ENCODE data around the gene SRC.

SRC gene

DNA sequence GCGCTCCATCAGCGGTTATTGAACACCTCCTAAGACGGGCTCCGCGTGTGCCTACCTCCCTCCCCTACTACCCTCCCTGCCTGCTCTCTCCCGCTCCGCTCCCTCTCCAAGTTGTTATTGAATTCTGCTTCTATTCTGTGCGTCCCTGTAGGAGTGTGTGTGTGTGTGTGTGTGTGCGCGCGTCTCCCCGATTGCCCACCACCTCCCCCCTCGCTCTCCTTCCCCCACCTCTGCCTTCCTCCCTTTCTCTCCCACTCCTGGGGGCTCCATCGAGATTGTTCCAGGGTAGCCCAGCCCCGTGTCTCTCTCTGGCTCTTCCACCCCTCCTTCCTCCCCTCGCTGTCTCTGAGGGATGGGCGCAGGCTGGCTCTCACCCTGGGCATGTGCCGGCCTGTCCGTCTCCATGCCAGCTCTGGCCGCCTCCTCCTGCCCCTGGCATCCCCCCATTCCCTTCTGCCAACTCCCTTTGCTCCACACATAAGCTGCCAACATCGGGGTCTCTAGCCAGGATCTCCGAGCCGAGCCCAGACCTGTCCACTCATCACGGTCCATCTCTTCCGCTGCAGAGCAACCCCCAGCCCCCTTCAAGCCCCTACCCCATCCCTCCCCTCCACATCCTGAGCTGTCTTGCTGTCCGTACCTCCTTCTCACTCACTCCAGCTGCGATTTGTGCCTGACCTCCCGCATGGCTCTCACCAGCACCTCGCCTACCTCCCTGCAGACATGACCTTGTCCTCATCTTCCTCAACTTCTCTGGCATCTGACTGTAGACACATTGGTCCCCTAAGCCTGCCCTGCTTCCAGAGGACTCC, 68.5 kb downstream of the SRC start:
- TF ChIP-seq, protein P1, sequence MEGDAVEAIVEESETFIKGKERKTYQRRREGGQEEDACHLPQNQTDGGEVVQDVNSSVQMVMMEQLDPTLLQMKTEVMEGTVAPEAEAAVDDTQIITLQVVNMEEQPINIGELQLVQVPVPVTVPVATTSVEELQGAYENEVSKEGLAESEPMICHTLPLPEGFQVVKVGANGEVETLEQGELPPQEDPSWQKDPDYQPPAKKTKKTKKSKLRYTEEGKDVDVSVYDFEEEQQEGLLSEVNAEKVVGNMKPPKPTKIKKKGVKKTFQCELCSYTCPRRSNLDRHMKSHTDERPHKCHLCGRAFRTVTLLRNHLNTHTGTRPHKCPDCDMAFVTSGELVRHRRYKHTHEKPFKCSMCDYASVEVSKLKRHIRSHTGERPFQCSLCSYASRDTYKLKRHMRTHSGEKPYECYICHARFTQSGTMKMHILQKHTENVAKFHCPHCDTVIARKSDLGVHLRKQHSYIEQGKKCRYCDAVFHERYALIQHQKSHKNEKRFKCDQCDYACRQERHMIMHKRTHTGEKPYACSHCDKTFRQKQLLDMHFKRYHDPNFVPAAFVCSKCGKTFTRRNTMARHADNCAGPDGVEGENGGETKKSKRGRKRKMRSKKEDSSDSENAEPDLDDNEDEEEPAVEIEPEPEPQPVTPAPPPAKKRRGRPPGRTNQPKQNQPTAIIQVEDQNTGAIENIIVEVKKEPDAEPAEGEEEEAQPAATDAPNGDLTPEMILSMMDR (IDR thresholded peaks at IDR 0.05; ENCODE audit: low read depth, low read length, missing control alignments): no peak
- no peaks in the 10 kb centered on the region for H3K36me3 ChIP-seq (replicated peaks)
- no peak overlapping the region for H3K27ac ChIP-seq
- no peak overlapping the region for H3K4me3 ChIP-seq (ENCODE audit: low read depth, low read length)
- peaks cover 41% of the 10 kb centered on the region for H3K27me3 ChIP-seq (replicated peaks)
- no peak for DNase-seq
- in situ Hi-C loops (cut with HindIII; ENCODE audit: low pct_ligation_motif_present, low sequenced_read_pairs): no loop called here

DNA sequence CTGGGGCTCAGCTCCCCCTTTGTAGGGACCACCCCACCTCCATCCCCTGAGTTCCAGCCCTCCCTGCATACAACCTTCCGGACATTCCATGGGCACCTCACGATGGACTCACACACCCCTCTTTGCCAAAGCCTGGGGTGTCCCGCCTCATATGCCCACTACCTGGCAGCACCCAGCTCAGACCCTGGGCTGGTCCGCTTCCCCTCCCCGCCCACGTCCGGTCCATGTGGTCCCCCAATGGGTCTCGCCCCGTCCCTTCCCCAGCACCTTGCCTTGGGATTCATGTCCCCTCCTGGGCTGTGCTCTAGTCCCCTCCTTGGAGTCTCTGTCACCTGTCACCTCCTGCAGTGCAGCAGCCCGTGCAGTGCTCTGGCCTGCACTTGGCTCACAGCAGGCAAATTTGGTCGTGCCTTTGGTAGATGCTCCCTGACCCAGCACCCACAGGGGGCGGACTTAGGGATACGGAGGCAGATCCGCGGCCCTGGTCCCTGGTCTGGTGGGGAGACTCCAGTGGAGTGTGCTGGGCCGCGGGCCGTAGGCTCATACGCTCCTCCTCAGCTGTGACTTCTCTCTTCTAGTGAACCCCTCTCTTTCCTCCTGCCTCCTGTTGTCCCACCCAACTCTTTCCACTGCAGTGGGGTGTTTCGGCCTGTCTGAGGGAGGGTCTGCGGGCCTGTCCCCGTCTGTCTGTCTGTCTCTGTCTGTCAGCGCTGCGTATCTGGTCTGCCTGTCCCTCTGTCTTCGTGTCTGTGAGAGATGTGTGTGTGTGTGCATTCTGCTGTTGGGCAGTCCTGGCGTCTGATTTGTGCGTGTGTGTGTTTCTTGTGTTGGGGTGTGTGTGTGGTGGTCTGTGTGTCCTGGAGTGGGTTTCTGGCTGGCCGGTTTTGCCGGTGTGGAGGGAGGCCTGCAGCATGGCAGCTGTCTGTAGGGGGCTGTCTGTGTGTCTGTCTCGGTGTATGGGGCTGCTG, 69.5 kb downstream of the SRC start:
- in situ Hi-C loops (cut with HindIII; ENCODE audit: low pct_ligation_motif_present, low sequenced_read_pairs): no loop called here
- peaks cover 47% of the 10 kb centered on the region for H3K27me3 ChIP-seq (replicated peaks)
- no peak for DNase-seq
- no peaks in the 10 kb centered on the region for H3K36me3 ChIP-seq (replicated peaks)
- TF ChIP-seq, protein P1 (IDR thresholded peaks at IDR 0.05; ENCODE audit: low read depth, low read length, missing control alignments): no peak
- H3K4me3 ChIP-seq (ENCODE audit: low read depth, low read length): no peak overlapping the region
- no peak overlapping the region for H3K27ac ChIP-seq

DNA sequence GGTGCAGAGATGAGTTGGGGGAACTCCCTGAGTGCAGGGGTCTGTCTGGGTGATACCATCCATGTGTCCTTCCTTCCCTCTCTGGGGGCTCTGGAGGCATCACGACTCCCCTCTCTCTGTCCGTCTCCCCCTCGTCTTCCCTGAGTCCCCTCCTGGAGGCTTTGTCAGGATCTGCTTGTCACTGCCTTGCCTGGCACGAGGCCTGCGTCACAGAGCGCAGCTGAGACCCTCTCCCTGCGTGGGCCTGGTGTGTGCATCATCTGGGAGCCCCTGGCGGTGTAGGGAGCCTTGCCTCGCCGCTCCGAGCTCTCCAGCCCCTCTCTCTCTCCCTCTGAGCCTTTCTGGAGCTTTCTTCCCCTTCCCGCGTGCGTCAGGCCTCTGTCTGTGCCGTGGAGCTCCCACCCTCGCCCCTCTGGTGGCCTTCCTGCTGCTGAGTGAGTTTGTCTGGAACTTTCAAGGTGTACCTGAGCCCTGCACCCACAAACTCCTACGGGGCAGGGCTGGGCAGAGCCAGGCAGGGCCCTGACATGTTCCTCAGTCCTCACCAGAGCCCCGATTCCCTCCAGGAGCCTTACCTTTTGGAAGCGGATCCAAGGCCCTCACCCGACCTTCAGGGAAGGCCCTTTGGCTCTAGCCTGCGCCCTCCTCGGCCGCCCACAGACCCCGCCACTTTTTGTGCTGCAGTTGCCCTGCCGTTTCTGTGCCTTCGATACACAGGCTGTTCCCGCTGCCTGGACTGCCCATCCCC, 70.3 kb downstream of the SRC start:
- no peak for DNase-seq
- Histone ChIP-seq H3K27me3 (replicated peaks) (peaks cover 55% of the 10 kb centered on the region), H3K36me3 (replicated peaks) (no peaks in the 10 kb centered on the region), H3K4me3 (ENCODE audit: low read depth, low read length) (no peak overlapping the region), H3K27ac (no peak overlapping the region)
- in situ Hi-C loops (cut with HindIII; ENCODE audit: low pct_ligation_motif_present, low sequenced_read_pairs): no loop called here
- TF ChIP-seq, protein P1 (IDR thresholded peaks at IDR 0.05; ENCODE audit: low read depth, low read length, missing control alignments): no peak

DNA sequence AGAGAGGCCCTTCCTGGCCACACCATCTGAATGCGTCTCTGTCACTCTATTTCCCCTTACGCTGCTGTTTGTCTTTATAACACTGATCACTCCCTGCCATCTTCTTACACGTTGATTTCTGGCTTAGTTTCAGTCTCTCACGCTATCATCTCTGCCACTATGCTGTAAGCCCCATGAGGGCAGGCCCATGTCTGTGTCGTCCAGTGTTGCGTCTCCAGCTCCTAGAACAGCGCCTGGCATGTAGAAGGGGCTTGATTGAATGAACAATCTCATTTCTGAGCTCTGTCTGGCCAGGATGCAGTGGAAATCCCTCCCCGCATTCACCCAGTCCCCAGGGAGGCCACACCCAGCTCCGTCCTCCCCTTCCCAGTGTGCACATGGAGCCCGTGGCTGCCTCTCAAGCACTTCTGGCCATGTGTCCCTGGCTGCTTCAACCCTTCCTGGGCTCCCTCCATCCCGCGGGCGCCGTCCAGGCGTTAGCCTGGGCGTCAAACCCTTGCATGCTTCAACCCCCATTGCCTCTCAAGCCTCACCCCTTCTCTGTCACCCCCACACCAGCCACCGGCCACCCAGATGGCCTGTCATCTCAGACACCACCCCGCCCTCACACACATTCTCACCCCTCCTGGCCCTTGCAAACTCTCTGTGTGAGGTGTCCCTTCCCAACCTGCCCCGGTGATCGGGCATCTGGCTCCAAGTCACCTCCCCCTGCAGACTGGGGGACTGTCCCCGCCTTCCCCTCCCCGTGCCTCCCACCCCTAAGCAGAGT, 71.1 kb downstream of the SRC start:
- TF ChIP-seq, protein P1 (IDR thresholded peaks at IDR 0.05; ENCODE audit: low read depth, low read length, missing control alignments): no peak
- H3K27me3 ChIP-seq (replicated peaks): peaks cover 59% of the 10 kb centered on the region
- no peaks in the 10 kb centered on the region for H3K36me3 ChIP-seq (replicated peaks)
- no peak overlapping the region for H3K4me3 ChIP-seq (ENCODE audit: low read depth, low read length)
- no peak for DNase-seq
- no peak overlapping the region for H3K27ac ChIP-seq
- in situ Hi-C loops (cut with HindIII; ENCODE audit: low pct_ligation_motif_present, low sequenced_read_pairs): no loop called here

Data from brain microvascular endothelial cell (primary cell).